Activated CD8-positive, alpha-beta T cell treated with anti-CD3 and anti-CD28 coated beads for 36 hours (primary cell): ENCODE results near the gene PLXNC1. TPM values are rescaled to one million over a fixed set of nuclear protein-coding genes. Genes with fewer than 3 reads are reported as not detected.

Experiments used
- ATAC-seq: fragments of 200-7000 bp; cut with Tn5 transposase; one replicate; pipeline ENCODE4 v1.10.0; 2021; ENCODE audit warnings: mild to moderate bottlenecking, moderate library complexity
- CTCF ChIA-PET: fragments of 350-600 bp; sonication (Branson Sonifier 250); formaldehyde crosslinking; loops from one replicate; lab custom pipeline; 2021; ENCODE audit warnings: antibody characterized with exemption; lab: Charles Lee
- POLR2A ChIA-PET: fragments of 350-600 bp; sonication (Branson Sonifier 250); formaldehyde crosslinking; loops from one replicate; lab custom pipeline; 2021; ENCODE audit warnings: antibody characterized with exemption; lab: Charles Lee
- DNase-seq: peaks from one replicate; pipeline ENCODE4 v3.0.0-alpha.2; 2020
- H3K27ac Mint-ChIP-seq: one replicate; pipeline ENCODE4 v1.8.0; 2021; ENCODE audit warnings: mild to moderate bottlenecking, mixed read lengths
- H3K27me3 Mint-ChIP-seq: one replicate; pipeline ENCODE4 v1.8.0; 2021; ENCODE audit warnings: mixed read lengths
- H3K36me3 Mint-ChIP-seq: one replicate; pipeline ENCODE4 v1.8.0; 2021; ENCODE audit warnings: low read depth, mixed read lengths
- H3K4me1 Mint-ChIP-seq: one replicate; pipeline ENCODE4 v1.8.0; 2021; ENCODE audit warnings: low read depth, mixed read lengths
- H3K4me3 Mint-ChIP-seq: one replicate; pipeline ENCODE4 v1.8.0; 2021; ENCODE audit warnings: mild to moderate bottlenecking, moderate library complexity, mixed read lengths
- H3K9me3 Mint-ChIP-seq: one replicate; pipeline ENCODE4 v1.8.0; 2021; ENCODE audit warnings: mixed read lengths
- intact Hi-C: fragments of 100-400 bp; cut with micrococcal nuclease; formaldehyde crosslinking; loops from one replicate; pipeline ENCODE4 v1.10.0; 2022
- total RNA-seq, 2 experiments: library from RNA; stranded (reverse); gene quantifications; one replicate each; pipeline ENCODE4 v1.2.3, GENCODE V29; 2021
- TF ChIP-seq, protein P1 (sequence below): fragments of 200-600 bp; IDR thresholded peaks from one replicate; pipeline ENCODE4 v1.8.0; 2022; ENCODE audit warnings: antibody characterized with exemption, mild to moderate bottlenecking

PLXNC1 gene
- total RNA-seq, 2 experiments from 2014 or later = 8.8 to 9.5 TPM

DNA sequence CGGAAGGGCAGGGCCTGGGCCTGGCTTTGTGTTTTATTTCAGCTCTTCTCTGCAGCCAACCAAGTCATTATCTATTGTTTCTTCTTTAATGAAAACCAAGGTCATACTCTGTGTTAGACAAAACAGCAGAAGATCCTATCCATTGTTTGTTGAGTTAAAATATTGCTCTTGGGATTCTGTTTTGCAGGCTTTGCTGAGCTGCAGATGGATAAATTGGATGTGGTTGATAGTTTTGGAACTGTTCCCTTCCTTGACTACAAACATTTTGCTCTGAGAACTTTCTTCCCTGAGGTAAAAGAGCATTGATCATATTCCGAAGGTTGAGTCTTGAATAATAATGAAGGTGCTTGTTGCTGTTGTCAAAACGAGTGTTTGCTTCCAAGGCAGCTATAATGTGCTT is 106.6 kb downstream of the PLXNC1 start:
- H3K4me3 Mint-ChIP-seq = no peak overlapping the region
- no peak overlapping the region for H3K27ac Mint-ChIP-seq
- H3K4me1 Mint-ChIP-seq = no peaks in the 10 kb centered on the region
- intact Hi-C loops = no loop called here
- H3K36me3 Mint-ChIP-seq = peaks cover 16% of the 10 kb centered on the region
- TF ChIP-seq, protein P1, sequence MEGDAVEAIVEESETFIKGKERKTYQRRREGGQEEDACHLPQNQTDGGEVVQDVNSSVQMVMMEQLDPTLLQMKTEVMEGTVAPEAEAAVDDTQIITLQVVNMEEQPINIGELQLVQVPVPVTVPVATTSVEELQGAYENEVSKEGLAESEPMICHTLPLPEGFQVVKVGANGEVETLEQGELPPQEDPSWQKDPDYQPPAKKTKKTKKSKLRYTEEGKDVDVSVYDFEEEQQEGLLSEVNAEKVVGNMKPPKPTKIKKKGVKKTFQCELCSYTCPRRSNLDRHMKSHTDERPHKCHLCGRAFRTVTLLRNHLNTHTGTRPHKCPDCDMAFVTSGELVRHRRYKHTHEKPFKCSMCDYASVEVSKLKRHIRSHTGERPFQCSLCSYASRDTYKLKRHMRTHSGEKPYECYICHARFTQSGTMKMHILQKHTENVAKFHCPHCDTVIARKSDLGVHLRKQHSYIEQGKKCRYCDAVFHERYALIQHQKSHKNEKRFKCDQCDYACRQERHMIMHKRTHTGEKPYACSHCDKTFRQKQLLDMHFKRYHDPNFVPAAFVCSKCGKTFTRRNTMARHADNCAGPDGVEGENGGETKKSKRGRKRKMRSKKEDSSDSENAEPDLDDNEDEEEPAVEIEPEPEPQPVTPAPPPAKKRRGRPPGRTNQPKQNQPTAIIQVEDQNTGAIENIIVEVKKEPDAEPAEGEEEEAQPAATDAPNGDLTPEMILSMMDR = no peak
- POLR2A ChIA-PET = interaction anchor here (1.0 kb wide), 1 partner anchor 9 kb away, joined by 4 read pairs; no protein-coding TSS in a partner anchor
- H3K27me3 Mint-ChIP-seq = no peaks in the 10 kb centered on the region
- ATAC-seq (no peak), DNase-seq (no peak)
- no peaks in the 10 kb centered on the region for H3K9me3 Mint-ChIP-seq
- CTCF ChIA-PET = interaction anchor here (0.9 to 1.4 kb wide), 4 partner anchors 12 to 49 kb away, joined by 3 to 4 read pairs (median 3); no protein-coding TSS in a partner anchor

DNA sequence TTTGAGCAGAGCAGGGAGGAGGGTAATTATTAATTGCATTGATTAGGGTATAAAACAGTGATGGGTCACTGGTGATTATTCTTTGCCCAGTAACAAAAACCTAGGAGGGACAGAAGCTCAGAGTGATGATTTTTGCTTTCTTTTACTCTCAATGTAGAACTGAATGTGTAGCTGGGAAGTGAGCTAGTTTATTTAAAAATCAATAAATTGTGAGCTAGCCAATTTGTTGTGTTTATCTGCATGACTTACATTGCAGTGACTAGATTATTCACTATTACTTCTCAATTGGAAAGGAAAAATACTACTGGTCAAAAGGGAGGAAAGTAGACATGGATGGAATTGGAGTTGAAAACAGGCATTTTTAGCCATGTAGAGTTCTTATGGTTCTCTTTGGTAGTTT is 107.1 kb downstream of the PLXNC1 start:
- TF ChIP-seq, protein P1 = no peak
- Mint-ChIP-seq H3K4me1 (no peaks in the 10 kb centered on the region), H3K4me3 (no peak overlapping the region), H3K27ac (no peak overlapping the region), H3K36me3 (peaks cover 16% of the 10 kb centered on the region), H3K9me3 (no peaks in the 10 kb centered on the region), H3K27me3 (no peaks in the 10 kb centered on the region)
- POLR2A ChIA-PET = no interaction called here
- no peak for ATAC-seq
- CTCF ChIA-PET = interaction anchor here (0.9 to 1.5 kb wide), 4 partner anchors 14 to 49 kb away, joined by 3 to 4 read pairs (median 3); no protein-coding TSS in a partner anchor
- intact Hi-C loops = no loop called here
- DNase-seq = no peak

DNA sequence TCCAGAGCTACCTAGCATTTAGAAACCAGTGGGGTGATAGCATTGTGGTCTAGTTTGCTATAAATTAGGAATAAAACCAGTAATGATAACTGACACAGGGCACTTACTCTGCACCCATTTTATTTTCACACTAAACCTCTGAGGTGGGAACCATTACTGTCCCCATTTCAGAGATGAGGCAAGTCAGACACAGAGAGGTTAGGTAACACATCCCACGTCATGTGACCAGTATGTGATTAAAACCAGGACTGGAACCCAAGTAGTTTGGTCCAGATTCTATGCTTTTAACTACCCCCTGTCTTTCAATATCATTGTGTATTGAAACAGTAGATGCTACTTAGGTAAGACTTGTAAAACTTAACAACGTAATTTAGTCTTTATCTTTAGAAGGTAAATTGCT is 110.2 kb downstream of the PLXNC1 start:
- Mint-ChIP-seq H3K9me3 (no peaks in the 10 kb centered on the region), H3K4me1 (peaks cover 20% of the 10 kb centered on the region), H3K27me3 (no peaks in the 10 kb centered on the region), H3K27ac (no peak overlapping the region), H3K36me3 (peaks cover 11% of the 10 kb centered on the region), H3K4me3 (no peak overlapping the region)
- ATAC-seq = no peak
- POLR2A ChIA-PET = no interaction called here
- TF ChIP-seq, protein P1 = no peak
- intact Hi-C loops = no loop called here
- CTCF ChIA-PET = no interaction called here
- no peak for DNase-seq

DNA sequence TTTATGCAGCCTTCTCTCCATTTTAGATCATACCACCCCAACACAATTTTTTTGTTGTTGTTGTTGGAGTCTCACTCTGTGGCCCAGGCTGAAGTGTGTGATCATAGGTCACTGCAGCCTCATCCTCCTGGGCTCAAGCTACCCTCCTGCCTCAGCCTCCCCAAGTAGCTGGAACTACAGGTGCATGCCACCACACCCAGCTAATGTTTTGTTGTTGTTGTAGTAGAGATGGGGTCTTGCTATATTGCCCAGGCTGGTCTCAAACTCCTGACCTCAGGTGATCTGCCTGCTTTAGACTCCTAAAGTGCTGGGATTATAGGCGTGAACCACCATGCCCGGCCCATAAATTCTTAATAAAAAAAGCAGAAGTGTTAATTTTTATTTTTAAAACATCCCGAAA is 111.6 kb downstream of the PLXNC1 start:
- intact Hi-C loops = loop anchor here (5.0 to 10.0 kb wide), 4 partner anchors 47 to 113 kb away; partner anchors contain the start of gene PLXNC1

DNA sequence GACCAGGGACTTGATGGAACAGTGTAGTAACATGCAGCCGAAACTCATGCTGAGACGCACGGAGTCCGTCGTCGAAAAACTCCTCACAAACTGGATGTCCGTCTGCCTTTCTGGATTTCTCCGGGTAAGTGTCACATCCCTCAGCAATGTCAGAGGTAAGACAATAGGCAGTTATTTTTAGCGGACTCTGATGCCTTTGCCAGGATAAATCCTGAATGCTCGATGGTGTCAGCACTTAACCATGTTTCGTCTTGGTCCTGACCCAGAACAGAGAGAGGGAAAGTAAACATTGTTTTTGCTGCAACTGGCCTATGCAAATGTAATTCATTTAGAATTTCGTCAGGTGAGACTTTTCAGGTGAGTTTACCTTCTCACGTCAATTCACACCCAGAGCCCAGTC is 112.3 kb downstream of the PLXNC1 start:
- intact Hi-C loops = loop anchor here (5.0 to 10.0 kb wide), 4 partner anchors 47 to 113 kb away; partner anchors contain the start of gene PLXNC1
- Mint-ChIP-seq H3K4me3 (no peak overlapping the region), H3K27ac (no peak overlapping the region), H3K9me3 (no peaks in the 10 kb centered on the region), H3K36me3 (peaks cover 17% of the 10 kb centered on the region), H3K27me3 (no peaks in the 10 kb centered on the region), H3K4me1 (peaks cover 29% of the 10 kb centered on the region)
- ChIA-PET POLR2A (no interaction called here), CTCF (no interaction called here)
- TF ChIP-seq, protein P1 = no peak
- DNase-seq = no peak
- no peak for ATAC-seq

More for the DNA sequence above, 111.6 kb downstream of the PLXNC1 start:
- peaks cover 29% of the 10 kb centered on the region for H3K4me1 Mint-ChIP-seq
- H3K9me3 Mint-ChIP-seq = no peaks in the 10 kb centered on the region
- ChIA-PET CTCF (no interaction called here), POLR2A (no interaction called here)
- no peak for DNase-seq
- H3K27ac Mint-ChIP-seq = no peak overlapping the region
- peaks cover 15% of the 10 kb centered on the region for H3K36me3 Mint-ChIP-seq
- H3K4me3 Mint-ChIP-seq = no peak overlapping the region
- TF ChIP-seq, protein P1 = no peak
- no peaks in the 10 kb centered on the region for H3K27me3 Mint-ChIP-seq
- no peak for ATAC-seq
